Activated effector memory CD4-positive, alpha-beta T cell treated with anti-CD3 and anti-CD28 coated beads, Interleukin-2, amount 50 U/mL, for 16 hours (primary cell): ENCODE results near the gene GMDS.
"Not testable (repeated sequence)": the region's sequence is repeated elsewhere in the genome, so short reads cannot be mapped to it uniquely, and the experiment has no call there.

Experiments
- DNase-seq: peaks from one replicate; pipeline ENCODE4 v3.0.0-alpha.2; 2020

GMDS gene

GRCh38 chr6:1850121-1850839 is 395.1 kb downstream of the GMDS start:
- DNase-seq, result no peak

GRCh38 chr6:1849691-1850090 is 395.7 kb downstream of the GMDS start:
- DNase-seq, result no peak

GRCh38 chr6:1848752-1849151 is 396.7 kb downstream of the GMDS start:
- DNase-seq, result no peak

- no peak for DNase-seq
Observed at GRCh38 chr6:1846611-1847010, 398.8 kb downstream of the GMDS start.

GRCh38 chr6:1845543-1845942 is 399.9 kb downstream of the GMDS start:
- not testable (repeated sequence) for DNase-seq

GRCh38 chr6:1842334-1842733 is 403.1 kb downstream of the GMDS start:
- no peak for DNase-seq

- DNase-seq, result no peak
Observed at GRCh38 chr6:1841136-1841535, 404.3 kb downstream of the GMDS start.

GRCh38 chr6:1840491-1841121 is 404.8 kb downstream of the GMDS start:
- DNase-seq, result no peak

GRCh38 chr6:1839361-1839760 is 406.0 kb downstream of the GMDS start:
- no peak for DNase-seq

GRCh38 chr6:1838604-1839213 is 406.7 kb downstream of the GMDS start:
- no peak for DNase-seq

GRCh38 chr6:1837826-1838225 is 407.6 kb downstream of the GMDS start:
- no peak for DNase-seq

GRCh38 chr6:1836690-1837089 is 408.7 kb downstream of the GMDS start:
- no peak for DNase-seq

- no peak for DNase-seq
Observed at GRCh38 chr6:1834646-1835516, 410.5 kb downstream of the GMDS start.

- DNase-seq, result no peak
Observed at GRCh38 chr6:1834207-1834606, 411.2 kb downstream of the GMDS start.

GRCh38 chr6:1832844-1833787 is 412.3 kb downstream of the GMDS start:
- no peak for DNase-seq

- DNase-seq, result no peak
Observed at GRCh38 chr6:1832358-1832757, 413.0 kb downstream of the GMDS start.

GRCh38 chr6:1827984-1828793 is 417.2 kb downstream of the GMDS start:
- DNase-seq, result no peak

- no peak for DNase-seq
Observed at GRCh38 chr6:1825926-1826325, 419.5 kb downstream of the GMDS start.

GRCh38 chr6:1825277-1825676 is 420.1 kb downstream of the GMDS start:
- no peak for DNase-seq

- DNase-seq, result no peak
Observed at GRCh38 chr6:1821513-1822183, 423.8 kb downstream of the GMDS start.

- no peak for DNase-seq
Observed at GRCh38 chr6:1821164-1821512, 424.3 kb downstream of the GMDS start.
